H9 (cell line): ENCODE measurements around the gene BLMH. TPM values are rescaled to one million over a fixed set of nuclear protein-coding genes. Genes with fewer than 3 reads are reported as not detected.

Experiments
- DNase-seq: peaks from one replicate; pipeline ENCODE4 v3.0.0-alpha.2; 2017
- H2AFZ ChIP-seq: one replicate; pipeline ENCODE4 v1.6.1; 2013; ENCODE audit warnings: mild to moderate bottlenecking, low read length, control low read depth, moderate library complexity
- H2AK5ac ChIP-seq: 2 replicates; pipeline ENCODE4 v1.6.1; 2013; ENCODE audit warnings: low read length, control low read depth, mixed read lengths; ENCODE audit not compliant: insufficient read length
- H2BK120ac ChIP-seq: one replicate; pipeline ENCODE4 v1.6.1; 2013; ENCODE audit warnings: low read depth, mild to moderate bottlenecking, low read length, control low read depth, inconsistent platforms; ENCODE audit not compliant: poor library complexity, severe bottlenecking
- H2BK12ac ChIP-seq: 2 replicates; pipeline ENCODE4 v1.6.1; 2013; ENCODE audit warnings: low read length, control low read depth, mixed read lengths, low read depth; ENCODE audit not compliant: insufficient read length
- H2BK15ac ChIP-seq: 2 replicates; pipeline ENCODE4 v1.6.1; 2013; ENCODE audit warnings: low read depth, low read length, control low read depth
- H2BK20ac ChIP-seq: one replicate; pipeline ENCODE4 v1.6.1; 2013; ENCODE audit warnings: low read depth, mild to moderate bottlenecking, low read length, control low read depth, inconsistent platforms; ENCODE audit not compliant: poor library complexity, severe bottlenecking
- H2BK5ac ChIP-seq: 2 replicates; pipeline ENCODE4 v1.6.1; 2013; ENCODE audit warnings: low read length, control low read depth, mixed read lengths; ENCODE audit not compliant: insufficient read length
- H3K14ac ChIP-seq: 2 replicates; pipeline ENCODE4 v1.6.1; 2013; ENCODE audit warnings: low read length, control low read depth; ENCODE audit not compliant: insufficient read depth
- H3K18ac ChIP-seq: 2 replicates; pipeline ENCODE4 v1.6.1; 2013; ENCODE audit warnings: low read depth, mild to moderate bottlenecking, mixed read lengths, low read length, control low read depth; ENCODE audit not compliant: insufficient read length
- H3K23ac ChIP-seq: 2 replicates; pipeline ENCODE4 v1.6.1; 2013; ENCODE audit warnings: low read length, control low read depth, mixed read lengths, low read depth; ENCODE audit not compliant: insufficient read length
- H3K23me2 ChIP-seq: 2 replicates; pipeline ENCODE4 v1.6.1; 2013; ENCODE audit warnings: low read depth, mild to moderate bottlenecking, mixed read lengths, low read length, control low read depth; ENCODE audit not compliant: insufficient read length, poor library complexity, severe bottlenecking
- H3K27ac ChIP-seq: 2 replicates; pipeline ENCODE4 v1.5.1; 2013; ENCODE audit warnings: low read length, control low read depth, mixed read lengths, low read depth; ENCODE audit not compliant: insufficient read length
- H3K27me3 ChIP-seq: 2 replicates; pipeline ENCODE4 v1.6.1; 2013; ENCODE audit warnings: low read length, control low read depth, inconsistent platforms; ENCODE audit not compliant: insufficient read depth
- H3K4ac ChIP-seq: 2 replicates; pipeline ENCODE4 v1.6.1; 2013; ENCODE audit warnings: low read depth, mild to moderate bottlenecking, control low read depth, inconsistent platforms, low read length, moderate library complexity
- H3K4me1 ChIP-seq: 2 replicates; pipeline ENCODE4 v1.6.1; 2013; ENCODE audit warnings: low read length, control low read depth, inconsistent platforms; ENCODE audit not compliant: insufficient read depth
- H3K4me2 ChIP-seq: 2 replicates; pipeline ENCODE4 v1.6.1; 2013; ENCODE audit warnings: low read length, control low read depth, mixed read lengths; ENCODE audit not compliant: insufficient read length, insufficient read depth
- H3K56ac ChIP-seq: 2 replicates; pipeline ENCODE4 v1.6.1; 2013; ENCODE audit warnings: low read depth, mild to moderate bottlenecking, mixed read lengths, low read length, control low read depth; ENCODE audit not compliant: insufficient read length
- H3K79me1 ChIP-seq: 2 replicates; pipeline ENCODE4 v1.6.1; 2013; ENCODE audit warnings: low read depth, mild to moderate bottlenecking, moderate library complexity, low read length, control low read depth, inconsistent platforms; ENCODE audit not compliant: insufficient read depth, poor library complexity, severe bottlenecking
- H3K79me2 ChIP-seq: 2 replicates; pipeline ENCODE4 v1.6.1; 2013; ENCODE audit warnings: low read length, control low read depth, inconsistent platforms; ENCODE audit not compliant: insufficient read depth
- H3K9ac ChIP-seq: 2 replicates; pipeline ENCODE4 v1.6.1; 2013; ENCODE audit warnings: low read length, control low read depth, mixed read lengths; ENCODE audit not compliant: insufficient read length; ENCODE audit errors: extremely low read depth
- H3K9me3 ChIP-seq: one replicate; pipeline ENCODE4 v1.6.1; 2013; ENCODE audit warnings: low read depth, low read length, inconsistent platforms; ENCODE audit not compliant: control insufficient read depth
- H3T11ph ChIP-seq: one replicate; pipeline ENCODE4 v1.6.1; 2013; ENCODE audit warnings: mild to moderate bottlenecking, low read length, control low read depth, inconsistent platforms
- H4K20me1 ChIP-seq: one replicate; pipeline ENCODE4 v1.6.1; 2013; ENCODE audit not compliant: control insufficient read depth, insufficient read length, insufficient read depth
- H4K5ac ChIP-seq: 2 replicates; pipeline ENCODE4 v1.6.1; 2013; ENCODE audit warnings: low read depth, mild to moderate bottlenecking, mixed read lengths, low read length, control low read depth; ENCODE audit not compliant: insufficient read length
- H4K8ac ChIP-seq: replicated peaks from 2 replicates; pipeline ENCODE4 v1.6.1; 2013; ENCODE audit warnings: low read length, control low read depth, mixed read lengths, low read depth; ENCODE audit not compliant: insufficient read length
- H4K91ac ChIP-seq: 2 replicates; pipeline ENCODE4 v1.6.1; 2013; ENCODE audit warnings: low read depth, mild to moderate bottlenecking, moderate library complexity, mixed read lengths, low read length, control low read depth; ENCODE audit not compliant: insufficient read length
- H3K27ac Mint-ChIP-seq, 3 experiments: 2 replicates in 2 of 3; 3 replicates in 1 of 3; pipeline ENCODE4 v1.8.0; 2020 to 2021; ENCODE audit warnings: mixed read lengths in 3 of 3, mild to moderate bottlenecking in 1 of 3, moderate library complexity in 1 of 3
- H3K27me3 Mint-ChIP-seq: 2 replicates; pipeline ENCODE4 v1.8.0; 2021; ENCODE audit warnings: low read depth, mild to moderate bottlenecking, moderate library complexity, mixed read lengths
- H3K36me3 Mint-ChIP-seq, 3 experiments: 2 replicates in 2 of 3; 3 replicates in 1 of 3; pipeline ENCODE4 v1.8.0; 2020 to 2021; ENCODE audit warnings: low read depth in 3 of 3, mixed read lengths in 3 of 3; ENCODE audit not compliant: insufficient read depth in 1 of 3
- H3K4me1 Mint-ChIP-seq, 2 experiments: 2 replicates each; pipeline ENCODE4 v1.8.0; 2020; ENCODE audit warnings: mixed read lengths in 2 of 2
- H3K4me3 Mint-ChIP-seq, 2 experiments: 2 replicates in 1 of 2; 3 replicates in 1 of 2; pipeline ENCODE4 v1.8.0; 2020 to 2021; ENCODE audit warnings: mild to moderate bottlenecking in 2 of 2, mixed read lengths in 2 of 2, moderate library complexity in 1 of 2
- H3K9me3 Mint-ChIP-seq, 2 experiments: 2 replicates in 1 of 2; 3 replicates in 1 of 2; pipeline ENCODE4 v1.8.0; 2020; ENCODE audit warnings: mild to moderate bottlenecking in 2 of 2, mixed read lengths in 2 of 2, moderate library complexity in 1 of 2
- CTCF ChIP-seq: fragments of 200-600 bp; sonication (generic); conservative IDR thresholded peaks from 3 replicates; pipeline ENCODE4 v1.8.0; 2021; ENCODE audit warnings: antibody characterized with exemption, mild to moderate bottlenecking
- WGBS: extraction: QIAGEN DNeasy Blood & Tissue Kit; methylation state at CpG from one replicate; pipeline ENCODE4 v1.1.7; 2013; ENCODE audit warnings: missing lambda C conversion rate, low lambda C conversion rate, mixed read lengths; ENCODE audit not compliant: insufficient read length; ENCODE audit errors: extremely low coverage; 5-methylcytosine and 5-hydroxymethylcytosine counted together
- total RNA-seq: library from RNA; stranded (reverse); gene quantifications from 2 replicates; pipeline ENCODE4 v1.2.1, GENCODE V29; 2021

Gene BLMH
- total RNA-seq, 1 experiment from 2014 or later = 74.7 TPM

GRCh38 chr17:30297715-30298114 lies 6.0 kb upstream of the BLMH start:
- no CpG with 5 or more reads among the region's 4 CpGs for WGBS
- H3K14ac ChIP-seq = no peak overlapping the region
- H4K91ac ChIP-seq = no peak overlapping the region

More at GRCh38 chr17:30297715-30298114, 6.0 kb upstream of the BLMH start:
- Histone ChIP-seq H3K18ac (no peak overlapping the region), H2BK20ac (no peak overlapping the region), H2BK5ac (no peak overlapping the region), H3K9ac (no peak overlapping the region), H2AK5ac (no peak overlapping the region), H3K23ac (no peak overlapping the region), H2BK12ac (no peak overlapping the region), H3K23me2 (no peaks in the 10 kb centered on the region), H4K8ac (no peak overlapping the region), H3K4me2 (no peak overlapping the region), H3K56ac (no peak overlapping the region), H4K20me1 (no peaks in the 10 kb centered on the region), H3K4me1 (no peaks in the 10 kb centered on the region), H3T11ph (no peak overlapping the region), H3K79me1 (no peaks in the 10 kb centered on the region), H3K27ac (no peak overlapping the region), H4K5ac (no peak overlapping the region), H2BK120ac (no peak overlapping the region), H3K27me3 (no peaks in the 10 kb centered on the region), H3K79me2 (no peaks in the 10 kb centered on the region), H3K9me3 (no peaks in the 10 kb centered on the region), H3K4ac (no peak overlapping the region), H2BK15ac (no peak overlapping the region), H2AFZ (no peak overlapping the region)
- Mint-ChIP-seq H3K4me3 (no peak overlapping the region), H3K27ac (no peak overlapping the region), H3K27me3 (peaks cover 5% of the 10 kb centered on the region), H3K36me3 (no peaks in the 10 kb centered on the region), H3K4me1 (peaks cover 0 to under 1% of the 10 kb centered on the region in 2 experiments; a peak in 1 of 4 replicates), H3K9me3 (no peaks in the 10 kb centered on the region)
- DNase-seq = no peak
- TF ChIP-seq CTCF = no peak
